ENCODE data around the gene SLC22A8. TPM values are rescaled to one million over a fixed set of nuclear protein-coding genes. Genes with fewer than 3 reads are reported as not detected.

Gene SLC22A8
- total and polyA plus RNA-seq, 2 donors (not counting 1 experiment from before 2014, with no cell fraction given) = not detected

- POLR2A ChIA-PET = no interaction called here
- ATAC-seq (ENCODE audit: low read depth) (no peak), DNase-seq (no peak)
- Histone ChIP-seq H3K27ac (ENCODE audit: low read length in 2 of 2) (no peak overlapping the region), H3K4me3 (ENCODE audit: control extremely low read depth in 1 of 5, extremely low read depth in 1 of 5, insufficient read depth in 1 of 5, low read depth in 2 of 5, low read length in 4 of 5) (no peak overlapping the region), H3K27me3 (replicated peaks in 1 of 4; ENCODE audit: control extremely low read depth in 1 of 4, control insufficient read depth in 3 of 4, insufficient read depth in 4 of 4, low read length in 3 of 4) (no peaks in the 10 kb centered on the region), H2AFZ (ENCODE audit: insufficient read depth, low read depth, low read length, poor library complexity, severe bottlenecking) (no peak overlapping the region), H3K4me2 (replicated peaks; ENCODE audit: low read depth, low read length, poor library complexity, severe bottlenecking) (no peak overlapping the region), H3K9me3 (ENCODE audit: control extremely low read depth in 1 of 3, control insufficient read depth in 2 of 3, insufficient read depth in 1 of 3, low read length in 2 of 3) (no peaks in the 10 kb centered on the region), H3K79me2 (ENCODE audit: control insufficient read depth, insufficient read depth, low read length) (no peaks in the 10 kb centered on the region), H3K36me3 (replicated peaks in 1 of 2; ENCODE audit: control extremely low read depth in 1 of 2, control insufficient read depth in 1 of 2, extremely low read depth in 1 of 2, insufficient read depth in 2 of 2, low read length in 1 of 2) (no peaks in the 10 kb centered on the region), H4K20me1 (ENCODE audit: control insufficient read depth, insufficient read depth, low read length, poor library complexity, severe bottlenecking) (no peaks in the 10 kb centered on the region), H3K9ac (ENCODE audit: low read length) (no peak overlapping the region), H3K4me1 (ENCODE audit: control insufficient read depth in 2 of 2, insufficient read depth in 2 of 2, low read length in 2 of 2) (no peaks in the 10 kb centered on the region)
- no peaks in the 10 kb centered on the region for H3K4me1 Mint-ChIP-seq
- no peak overlapping the region for H3K4me3 Mint-ChIP-seq
- intact Hi-C loops (cut with micrococcal nuclease) = no loop called here
- H3K9me3 Mint-ChIP-seq (ENCODE audit: insufficient read depth) = peaks cover 5% of the 10 kb centered on the region
- H3K27ac Mint-ChIP-seq = no peak overlapping the region
- TF ChIP-seq, protein P1, sequence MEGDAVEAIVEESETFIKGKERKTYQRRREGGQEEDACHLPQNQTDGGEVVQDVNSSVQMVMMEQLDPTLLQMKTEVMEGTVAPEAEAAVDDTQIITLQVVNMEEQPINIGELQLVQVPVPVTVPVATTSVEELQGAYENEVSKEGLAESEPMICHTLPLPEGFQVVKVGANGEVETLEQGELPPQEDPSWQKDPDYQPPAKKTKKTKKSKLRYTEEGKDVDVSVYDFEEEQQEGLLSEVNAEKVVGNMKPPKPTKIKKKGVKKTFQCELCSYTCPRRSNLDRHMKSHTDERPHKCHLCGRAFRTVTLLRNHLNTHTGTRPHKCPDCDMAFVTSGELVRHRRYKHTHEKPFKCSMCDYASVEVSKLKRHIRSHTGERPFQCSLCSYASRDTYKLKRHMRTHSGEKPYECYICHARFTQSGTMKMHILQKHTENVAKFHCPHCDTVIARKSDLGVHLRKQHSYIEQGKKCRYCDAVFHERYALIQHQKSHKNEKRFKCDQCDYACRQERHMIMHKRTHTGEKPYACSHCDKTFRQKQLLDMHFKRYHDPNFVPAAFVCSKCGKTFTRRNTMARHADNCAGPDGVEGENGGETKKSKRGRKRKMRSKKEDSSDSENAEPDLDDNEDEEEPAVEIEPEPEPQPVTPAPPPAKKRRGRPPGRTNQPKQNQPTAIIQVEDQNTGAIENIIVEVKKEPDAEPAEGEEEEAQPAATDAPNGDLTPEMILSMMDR (IDR thresholded peaks at IDR 0.05) = no peak
- TF ChIP-seq EZH2 (IDR thresholded peaks at IDR 0.05; ENCODE audit: borderline replicate concordance, insufficient read depth, low read depth, low read length, poor library complexity, severe bottlenecking) = no peak
- H3K27me3 Mint-ChIP-seq = peaks cover 45% of the 10 kb centered on the region
- WGBS (ENCODE audit: insufficient coverage) = 92% methylated on average over 3 of the region's 3 CpGs
- CTCF ChIA-PET = no interaction called here
Measured at GRCh38 chr11:63042596-63042995, 27.0 kb upstream of the SLC22A8 start.

DNA sequence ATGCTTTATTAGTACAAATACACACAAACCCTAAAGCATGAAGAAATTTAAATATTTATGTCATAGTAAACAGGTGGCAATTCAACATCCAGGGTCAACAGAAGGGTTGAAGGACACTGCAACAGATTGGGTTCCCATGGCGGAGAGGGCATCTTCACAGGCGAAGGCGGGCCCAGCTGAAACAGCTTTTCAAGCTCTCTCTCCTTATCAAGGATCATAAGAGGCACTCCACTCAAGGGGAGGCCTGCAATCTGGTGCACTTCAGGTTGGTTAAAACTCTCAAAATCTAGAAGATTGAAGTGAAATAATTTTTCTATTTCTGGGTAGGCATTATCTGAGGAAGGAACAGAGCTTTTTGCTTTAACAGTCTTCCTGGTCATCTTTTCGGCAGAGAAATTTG, 16.8 kb upstream of the SLC22A8 start:
- no peaks in the 10 kb centered on the region for H3K36me3 ChIP-seq (replicated peaks in 1 of 2; ENCODE audit: control extremely low read depth in 1 of 2, control insufficient read depth in 1 of 2, extremely low read depth in 1 of 2, insufficient read depth in 2 of 2, low read length in 1 of 2)
- no peak overlapping the region for H3K27ac ChIP-seq (ENCODE audit: low read length in 2 of 2)
- H3K4me3 ChIP-seq (ENCODE audit: control extremely low read depth in 1 of 5, extremely low read depth in 1 of 5, insufficient read depth in 1 of 5, low read depth in 2 of 5, low read length in 4 of 5) = no peak overlapping the region
- H3K4me2 ChIP-seq (replicated peaks; ENCODE audit: low read depth, low read length, poor library complexity, severe bottlenecking) = no peak overlapping the region
- TF ChIP-seq EZH2 (IDR thresholded peaks at IDR 0.05; ENCODE audit: borderline replicate concordance, insufficient read depth, low read depth, low read length, poor library complexity, severe bottlenecking) = no peak
- TF ChIP-seq, protein P1 (IDR thresholded peaks at IDR 0.05) = no peak
- DNase-seq (no peak), ATAC-seq (ENCODE audit: low read depth) (no peak)
- H3K4me1 ChIP-seq (ENCODE audit: control insufficient read depth in 2 of 2, insufficient read depth in 2 of 2, low read length in 2 of 2) = peaks cover 0 to 2% of the 10 kb centered on the region in 2 donors
- no peak overlapping the region for H3K9ac ChIP-seq (ENCODE audit: low read length)
- H3K9me3 ChIP-seq (ENCODE audit: control extremely low read depth in 1 of 3, control insufficient read depth in 2 of 3, insufficient read depth in 1 of 3, low read length in 2 of 3) = no peaks in the 10 kb centered on the region
- intact Hi-C loops (cut with micrococcal nuclease) = loop anchor here (10.0 kb wide), 1 partner anchor 702 kb away; no protein-coding TSS in a partner anchor
- no peaks in the 10 kb centered on the region for H4K20me1 ChIP-seq (ENCODE audit: control insufficient read depth, insufficient read depth, low read length, poor library complexity, severe bottlenecking)
- H3K27ac Mint-ChIP-seq = no peak overlapping the region
- peaks cover 42% of the 10 kb centered on the region for H3K27me3 Mint-ChIP-seq
- H3K4me1 Mint-ChIP-seq = peaks cover 1% of the 10 kb centered on the region
- POLR2A ChIA-PET = no interaction called here
- peaks cover 0 to 4% (median 0%) of the 10 kb centered on the region in 4 experiments for H3K27me3 ChIP-seq (replicated peaks in 1 of 4; ENCODE audit: control extremely low read depth in 1 of 4, control insufficient read depth in 3 of 4, insufficient read depth in 4 of 4, low read length in 3 of 4)
- no peak overlapping the region for H3K4me3 Mint-ChIP-seq
- WGBS (ENCODE audit: insufficient coverage) = 90% methylated on average over 1 of the region's 4 CpGs
- H2AFZ ChIP-seq (ENCODE audit: insufficient read depth, low read depth, low read length, poor library complexity, severe bottlenecking) = no peak overlapping the region
- CTCF ChIA-PET = interaction anchor here (0.6 to 11.0 kb wide), 4 partner anchors 10 to 126 kb away, joined by 3 to 116 read pairs (median 12); no protein-coding TSS in a partner anchor
- H3K9me3 Mint-ChIP-seq (ENCODE audit: insufficient read depth) = no peaks in the 10 kb centered on the region
- no peaks in the 10 kb centered on the region for H3K79me2 ChIP-seq (ENCODE audit: control insufficient read depth, insufficient read depth, low read length)
